BE2C (cell line): ENCODE data around the gene DDX46.

ENCODE experiments used
- DNase-seq: peaks from one replicate; pipeline ENCODE4 v3.0.0-alpha.2; 2020
- H3K27me3 ChIP-seq: fragments of 250-450 bp; sonication (Bioruptor Pico); 2 replicates; pipeline ENCODE4 v1.5.1; 2020; ENCODE audit warnings: mild to moderate bottlenecking
- H3K36me3 ChIP-seq: fragments of 250-450 bp; sonication (Bioruptor Pico); 2 replicates; pipeline ENCODE4 v1.5.1; 2020; ENCODE audit warnings: mild to moderate bottlenecking
- H3K4me1 ChIP-seq: fragments of 250-450 bp; sonication (Bioruptor Pico); 2 replicates; pipeline ENCODE4 v1.5.1; 2020
- H3K4me3 ChIP-seq: 2 replicates; pipeline ENCODE4 v1.5.1; 2011; ENCODE audit warnings: low read depth, low read length
- H3K9me3 ChIP-seq: fragments of 250-450 bp; sonication (Bioruptor Pico); 2 replicates; pipeline ENCODE4 v1.5.1; 2020
- TF ChIP-seq, protein P1 (sequence below): IDR thresholded peaks from 2 replicates; pipeline ENCODE4 v1.5.1; 2012; ENCODE audit warnings: mild to moderate bottlenecking, low read depth, low read length

The DDX46 gene

DNA sequence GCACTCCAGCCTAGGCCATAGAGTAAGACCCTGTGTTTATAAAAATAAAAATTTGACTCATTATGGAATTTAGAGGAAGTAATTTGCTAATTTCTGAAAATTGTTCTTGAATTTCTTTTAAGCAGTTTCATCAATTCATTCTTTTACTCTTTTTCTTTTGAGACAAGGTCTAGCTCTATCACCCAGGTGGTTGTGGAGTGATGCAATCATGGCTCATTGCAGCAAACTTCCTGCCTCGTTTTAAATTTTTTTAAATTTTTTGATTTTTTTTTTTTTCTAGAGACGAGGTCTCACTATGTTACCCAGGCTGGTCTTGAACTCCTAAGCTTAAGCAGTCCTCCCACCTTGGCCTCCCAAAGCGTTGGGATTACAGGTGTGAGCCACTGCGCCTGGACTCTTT lies 23.3 kb upstream of the DDX46 start:
- Histone ChIP-seq H3K4me1 (no peaks in the 10 kb centered on the region), H3K4me3 (no peak overlapping the region), H3K36me3 (no peaks in the 10 kb centered on the region), H3K27me3 (no peaks in the 10 kb centered on the region), H3K9me3 (no peaks in the 10 kb centered on the region)
- TF ChIP-seq, protein P1, sequence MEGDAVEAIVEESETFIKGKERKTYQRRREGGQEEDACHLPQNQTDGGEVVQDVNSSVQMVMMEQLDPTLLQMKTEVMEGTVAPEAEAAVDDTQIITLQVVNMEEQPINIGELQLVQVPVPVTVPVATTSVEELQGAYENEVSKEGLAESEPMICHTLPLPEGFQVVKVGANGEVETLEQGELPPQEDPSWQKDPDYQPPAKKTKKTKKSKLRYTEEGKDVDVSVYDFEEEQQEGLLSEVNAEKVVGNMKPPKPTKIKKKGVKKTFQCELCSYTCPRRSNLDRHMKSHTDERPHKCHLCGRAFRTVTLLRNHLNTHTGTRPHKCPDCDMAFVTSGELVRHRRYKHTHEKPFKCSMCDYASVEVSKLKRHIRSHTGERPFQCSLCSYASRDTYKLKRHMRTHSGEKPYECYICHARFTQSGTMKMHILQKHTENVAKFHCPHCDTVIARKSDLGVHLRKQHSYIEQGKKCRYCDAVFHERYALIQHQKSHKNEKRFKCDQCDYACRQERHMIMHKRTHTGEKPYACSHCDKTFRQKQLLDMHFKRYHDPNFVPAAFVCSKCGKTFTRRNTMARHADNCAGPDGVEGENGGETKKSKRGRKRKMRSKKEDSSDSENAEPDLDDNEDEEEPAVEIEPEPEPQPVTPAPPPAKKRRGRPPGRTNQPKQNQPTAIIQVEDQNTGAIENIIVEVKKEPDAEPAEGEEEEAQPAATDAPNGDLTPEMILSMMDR = no peak
- DNase-seq = no peak

DNA sequence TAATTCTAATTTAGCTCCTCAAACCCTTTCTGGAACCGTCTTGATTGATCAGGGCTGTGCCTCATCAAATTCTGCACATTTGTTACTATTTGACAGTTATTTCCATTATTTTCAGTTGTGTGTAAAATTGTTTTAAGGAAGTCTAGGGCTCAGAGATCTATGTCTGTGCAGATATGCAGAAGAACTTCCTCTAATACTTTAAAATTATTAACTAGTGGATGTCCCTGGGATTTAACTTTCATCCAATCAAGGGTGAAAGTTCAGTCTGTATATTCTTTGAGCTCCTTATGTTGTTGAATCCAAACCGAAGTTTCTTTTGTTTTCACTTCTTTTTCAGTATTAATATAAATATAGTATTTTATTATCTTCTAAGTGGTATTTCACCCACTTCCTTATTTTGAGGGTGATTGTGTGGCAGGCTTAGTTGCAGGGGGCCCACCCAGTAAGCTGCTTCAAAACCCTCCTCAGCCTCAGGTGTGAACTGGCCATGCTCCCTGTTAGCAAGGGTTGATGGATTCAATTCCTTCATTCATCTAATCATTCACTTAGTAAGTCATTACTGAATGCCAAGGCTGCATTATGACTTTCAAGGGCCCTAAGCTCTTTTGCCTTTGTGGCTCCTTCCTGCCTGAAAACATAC lies 22.3 kb upstream of the DDX46 start:
- Histone ChIP-seq H3K9me3 (no peaks in the 10 kb centered on the region), H3K36me3 (peaks cover 4% of the 10 kb centered on the region), H3K4me3 (no peak overlapping the region), H3K4me1 (no peaks in the 10 kb centered on the region), H3K27me3 (no peaks in the 10 kb centered on the region)
- TF ChIP-seq, protein P1 = no peak
- no peak for DNase-seq

DNA sequence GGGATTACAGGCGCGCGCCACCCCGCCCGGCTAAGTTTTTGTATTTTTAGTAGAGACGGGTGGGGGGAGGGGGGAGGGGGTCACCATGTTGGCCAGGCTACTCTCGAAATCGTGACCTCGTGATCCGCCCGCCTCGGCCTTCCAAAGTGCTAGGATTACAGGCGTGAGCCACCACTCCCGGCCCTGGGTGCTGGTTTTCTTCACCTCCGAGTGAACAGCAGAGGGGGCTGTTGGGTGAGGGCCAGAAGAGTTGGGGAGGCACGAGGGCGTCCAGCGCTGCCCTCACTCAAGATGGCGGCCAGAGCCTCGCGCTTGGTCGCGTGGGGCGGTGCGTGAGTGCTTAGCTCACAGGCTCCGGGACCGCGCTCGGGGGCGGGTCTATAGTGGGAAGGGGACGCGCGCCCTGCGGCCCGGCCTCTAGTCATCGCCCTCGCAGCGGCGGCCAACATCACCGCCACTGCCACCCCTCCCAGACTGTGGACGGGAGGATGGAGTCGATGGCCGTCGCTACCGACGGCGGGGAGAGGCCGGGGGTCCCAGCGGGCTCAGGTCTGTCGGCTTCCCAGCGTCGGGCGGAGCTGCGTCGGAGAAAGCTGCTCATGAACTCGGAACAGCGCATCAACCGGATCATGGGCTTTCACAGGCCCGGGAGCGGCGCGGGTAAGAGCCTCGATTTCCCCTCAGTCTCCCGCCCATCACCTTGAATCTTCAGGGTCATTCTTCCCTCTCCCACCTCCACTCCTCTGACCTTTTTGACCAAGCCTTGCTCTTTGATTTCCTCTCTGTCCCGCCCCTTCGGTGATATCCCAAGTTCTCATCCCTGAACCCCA lies 20.2 kb upstream of the DDX46 start, which contains the start of gene CAMLG:
Gene CAMLG (plus strand): TSS at position 416 of the 830 bp plus-strand sequence. CDS start 73 bp downstream, at position 489.
- peak within 1 kb of the TSS; percentile 100 for H3K4me3 ChIP-seq
- H3K4me1 ChIP-seq = no peaks in the 10 kb centered on the region
- no peaks in the 10 kb centered on the region for H3K9me3 ChIP-seq
- H3K27me3 ChIP-seq = no peaks in the 10 kb centered on the region
- TF ChIP-seq, protein P1 = peak; percentile 72
- DNase-seq = peak; percentile 99
- peaks cover 14% of the 10 kb centered on the region for H3K36me3 ChIP-seq

DNA sequence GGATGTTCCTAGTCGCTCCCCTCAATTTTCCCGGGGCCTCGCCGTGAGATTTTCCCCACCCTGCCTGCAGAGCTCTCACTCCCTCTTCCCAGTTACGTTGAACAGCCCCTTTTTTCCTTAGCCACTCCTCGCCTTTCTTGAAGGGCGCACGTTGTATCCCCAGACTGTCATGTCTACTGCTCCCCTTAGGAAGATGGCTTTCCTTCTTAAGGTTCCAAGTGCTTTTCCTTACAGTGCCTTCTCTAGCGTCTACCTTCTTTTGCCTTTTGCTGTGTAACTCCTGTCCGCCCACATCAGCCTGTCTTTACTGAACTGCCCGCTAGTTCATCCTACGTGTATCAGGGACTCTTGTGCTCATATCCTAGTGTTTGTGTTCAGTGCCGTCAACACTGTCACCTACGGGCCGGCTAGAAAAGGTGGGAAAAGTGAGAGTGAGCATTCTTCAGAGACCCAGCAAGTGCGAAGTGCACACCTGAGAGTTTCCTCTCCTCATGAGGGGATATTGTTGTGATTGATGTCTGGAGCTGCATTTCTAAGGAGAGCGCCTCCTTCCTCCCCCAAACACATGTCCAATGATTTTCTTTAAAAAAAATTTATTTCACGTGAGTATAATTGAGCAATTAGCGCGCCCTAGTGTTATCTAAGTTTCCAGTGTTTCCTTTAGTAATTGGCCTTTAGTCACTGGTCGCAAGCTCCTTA lies 19.5 kb upstream of the DDX46 start:
- Histone ChIP-seq H3K36me3 (peaks cover 18% of the 10 kb centered on the region), H3K4me3 (peak overlapping the region; percentile 100), H3K9me3 (no peaks in the 10 kb centered on the region), H3K27me3 (no peaks in the 10 kb centered on the region), H3K4me1 (no peaks in the 10 kb centered on the region)
- peak; percentile 21 for DNase-seq
- TF ChIP-seq, protein P1 = no peak; the same call in 1 of the 2 replicates

DNA sequence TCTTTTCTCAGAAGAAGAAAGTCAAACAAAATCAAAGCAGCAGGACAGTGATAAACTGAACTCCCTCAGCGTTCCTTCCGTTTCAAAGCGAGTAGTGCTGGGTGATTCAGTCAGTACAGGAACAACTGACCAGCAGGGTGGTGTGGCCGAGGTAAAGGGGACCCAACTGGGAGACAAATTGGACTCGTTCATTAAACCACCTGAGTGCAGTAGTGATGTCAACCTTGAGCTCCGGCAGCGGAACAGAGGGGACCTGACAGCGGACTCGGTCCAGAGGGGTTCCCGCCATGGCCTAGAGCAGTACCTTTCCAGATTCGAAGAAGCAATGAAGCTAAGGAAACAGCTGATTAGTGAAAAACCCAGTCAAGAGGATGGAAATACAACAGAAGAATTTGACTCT lies 17.5 kb upstream of the DDX46 start:
- H3K9me3 ChIP-seq = no peaks in the 10 kb centered on the region
- H3K4me3 ChIP-seq = no peak overlapping the region
- H3K4me1 ChIP-seq = no peaks in the 10 kb centered on the region
- H3K27me3 ChIP-seq = no peaks in the 10 kb centered on the region
- TF ChIP-seq, protein P1 = no peak
- H3K36me3 ChIP-seq = peaks cover 19% of the 10 kb centered on the region
- no peak for DNase-seq
